Measurements from ENCODE around the gene SLC44A5.
A peak's percentile ranks its signal among the peaks of the same experiment; 100 is the strongest.
"Not testable (repeated sequence)": the region's sequence is repeated elsewhere in the genome, so short reads cannot be mapped to it uniquely, and the experiment has no call there.

The SLC44A5 gene

GRCh38 chr1:75440274-75440673 lies 170.6 kb downstream of the SLC44A5 start:
- no peak for DNase-seq

GRCh38 chr1:75438355-75438754 lies 172.6 kb downstream of the SLC44A5 start:
- DNase-seq: no peak

- DNase-seq: no peak
Observed at GRCh38 chr1:75431843-75432242, 179.1 kb downstream of the SLC44A5 start.

GRCh38 chr1:75430526-75430925 lies 180.4 kb downstream of the SLC44A5 start:
- no peak for DNase-seq

GRCh38 chr1:75426688-75427087 lies 184.2 kb downstream of the SLC44A5 start:
- no peak for DNase-seq

GRCh38 chr1:75425001-75425650 lies 185.8 kb downstream of the SLC44A5 start:
- DNase-seq: no peak

- DNase-seq: no peak
Observed at GRCh38 chr1:75423616-75424015, 187.3 kb downstream of the SLC44A5 start.

GRCh38 chr1:75423136-75423535 lies 187.8 kb downstream of the SLC44A5 start:
- no peak for DNase-seq

- no peak for DNase-seq
Observed at GRCh38 chr1:75421371-75421770, 189.5 kb downstream of the SLC44A5 start.

GRCh38 chr1:75415187-75415586 lies 195.7 kb downstream of the SLC44A5 start:
- no peak for DNase-seq

GRCh38 chr1:75412616-75413015 lies 198.3 kb downstream of the SLC44A5 start:
- DNase-seq: no peak

- not testable (repeated sequence) for DNase-seq
Observed at GRCh38 chr1:75404681-75405080, 206.2 kb downstream of the SLC44A5 start.

GRCh38 chr1:75403147-75403646 lies 207.7 kb downstream of the SLC44A5 start:
- not testable (repeated sequence) for DNase-seq

- no peak for DNase-seq
Observed at GRCh38 chr1:75400716-75401115, 210.2 kb downstream of the SLC44A5 start.

- DNase-seq: no peak
Observed at GRCh38 chr1:75396745-75397144, 214.2 kb downstream of the SLC44A5 start.

GRCh38 chr1:75396260-75396659 lies 214.7 kb downstream of the SLC44A5 start:
- DNase-seq: no peak

- no peak for DNase-seq
Observed at GRCh38 chr1:75394386-75395139, 216.4 kb downstream of the SLC44A5 start.

- no peak for DNase-seq
Observed at GRCh38 chr1:75392278-75392677, 218.6 kb downstream of the SLC44A5 start.

GRCh38 chr1:75375476-75376447 lies 235.2 kb downstream of the SLC44A5 start:
- DNase-seq: peak; percentile 1

GRCh38 chr1:75373542-75374159 lies 237.3 kb downstream of the SLC44A5 start:
- DNase-seq: no peak

GRCh38 chr1:75366595-75366994 lies 244.3 kb downstream of the SLC44A5 start:
- no peak for DNase-seq

- no peak for DNase-seq
Observed at GRCh38 chr1:75361260-75361659, 249.7 kb downstream of the SLC44A5 start.

GRCh38 chr1:75354267-75354666 lies 256.6 kb downstream of the SLC44A5 start:
- not testable (repeated sequence) for DNase-seq
